HG03439 (cell line): ENCODE measurements around the gene ARL4D.
"Not testable (repeated sequence)": the region's sequence is repeated elsewhere in the genome, so short reads cannot be mapped to it uniquely, and the experiment has no call there.

Experiments used
- ATAC-seq: cut with Tn5 transposase; IDR thresholded peaks from one replicate; pipeline ENCODE4 v1.9.1; 2021; ENCODE audit warnings: mild to moderate bottlenecking, moderate library complexity; ENCODE audit not compliant: unreplicated experiment

ARL4D gene

GRCh38 chr17:43393944-43394482, 4.8 kb upstream of the ARL4D start:
- ATAC-seq = no peak

DNA sequence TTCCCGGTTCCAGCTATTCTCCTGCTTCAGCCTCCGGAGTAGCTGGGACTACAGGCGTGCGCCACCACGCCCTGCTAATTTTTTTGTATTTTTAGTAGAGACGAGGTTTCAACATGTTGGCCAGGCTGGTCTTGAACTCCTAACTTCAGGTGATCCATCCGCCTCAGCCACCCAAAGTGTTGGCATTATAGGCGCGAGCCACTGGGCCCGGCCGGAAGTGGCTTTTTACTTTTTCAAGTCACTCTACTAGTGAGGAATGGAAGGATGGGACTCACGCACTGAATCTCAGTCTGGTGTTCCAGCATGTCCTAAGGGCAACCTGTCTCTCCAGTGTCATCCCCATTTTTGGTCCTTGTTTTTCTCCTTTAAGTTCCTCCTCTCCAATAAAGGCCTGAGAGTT, 4.1 kb upstream of the ARL4D start:
- not testable (repeated sequence) for ATAC-seq

DNA sequence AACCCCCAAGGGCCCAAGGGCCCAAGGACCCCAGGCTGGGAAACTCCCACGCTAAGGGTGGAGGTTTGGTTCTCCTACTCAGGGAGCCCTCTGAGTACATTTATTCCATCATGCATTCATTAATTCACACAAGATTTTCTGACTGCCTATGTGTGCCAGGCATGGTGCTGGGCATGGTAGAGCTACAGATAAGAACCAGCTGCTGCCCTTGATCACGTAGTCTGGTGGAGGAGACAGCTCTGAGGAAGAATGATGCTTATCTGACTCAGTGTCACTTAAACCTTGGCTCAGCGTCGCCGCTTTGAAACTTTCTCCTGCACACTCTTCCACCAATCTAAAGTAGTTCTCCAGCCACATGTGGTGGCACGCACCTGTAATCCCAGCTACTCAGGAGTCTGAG, 3.6 kb upstream of the ARL4D start:
- no peak for ATAC-seq

GRCh38 chr17:43396491-43397060, 2.2 kb upstream of the ARL4D start:
- ATAC-seq = no peak

- no peak for ATAC-seq
Measured at GRCh38 chr17:43399839-43400328, 1.1 kb downstream of the ARL4D start.

GRCh38 chr17:43400943-43401717, 2.3 kb downstream of the ARL4D start:
- no peak for ATAC-seq

- ATAC-seq = no peak
Measured at GRCh38 chr17:43402078-43402477, 3.3 kb downstream of the ARL4D start.

GRCh38 chr17:43402567-43402966, 3.8 kb downstream of the ARL4D start:
- no peak for ATAC-seq

DNA sequence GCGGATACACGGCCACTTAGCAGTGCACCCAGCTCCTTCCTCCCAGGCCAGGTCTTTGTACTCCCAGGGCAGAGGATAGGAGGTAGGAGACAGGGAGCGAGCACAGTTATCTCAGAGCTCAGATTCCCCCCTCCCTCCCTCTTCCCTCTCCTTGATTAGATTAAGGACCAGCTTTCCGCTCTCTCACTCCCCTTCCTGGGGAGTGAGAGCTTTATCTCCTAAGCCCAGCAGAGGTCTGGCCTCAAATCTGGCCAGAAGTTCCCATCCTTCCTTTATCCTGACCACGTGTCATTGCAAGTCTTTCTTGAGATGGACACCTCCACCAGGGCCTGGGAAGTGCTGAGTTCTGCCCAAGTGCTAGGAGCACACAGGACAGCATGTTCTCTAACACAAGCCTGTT, 5.1 kb downstream of the ARL4D start:
- no peak for ATAC-seq

DNA sequence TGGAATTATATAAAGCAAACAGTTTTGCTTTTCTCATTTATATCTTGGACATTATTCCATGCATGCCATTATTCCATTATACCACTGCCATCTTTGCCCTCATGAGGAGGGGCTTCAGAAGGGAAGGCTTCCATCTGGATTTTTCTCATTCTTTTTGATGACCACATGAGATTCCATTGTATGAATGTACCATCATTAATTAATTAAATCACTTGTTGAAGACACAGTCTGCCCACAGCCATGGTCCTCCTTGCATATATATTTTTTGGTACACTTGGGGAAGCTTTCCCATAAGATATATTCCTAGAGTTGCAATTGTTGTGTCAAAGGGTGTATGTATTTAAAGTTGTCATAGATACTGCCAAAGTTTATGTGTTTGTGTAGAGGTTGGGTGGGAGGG, 7.1 kb downstream of the ARL4D start:
- ATAC-seq = no peak

DNA sequence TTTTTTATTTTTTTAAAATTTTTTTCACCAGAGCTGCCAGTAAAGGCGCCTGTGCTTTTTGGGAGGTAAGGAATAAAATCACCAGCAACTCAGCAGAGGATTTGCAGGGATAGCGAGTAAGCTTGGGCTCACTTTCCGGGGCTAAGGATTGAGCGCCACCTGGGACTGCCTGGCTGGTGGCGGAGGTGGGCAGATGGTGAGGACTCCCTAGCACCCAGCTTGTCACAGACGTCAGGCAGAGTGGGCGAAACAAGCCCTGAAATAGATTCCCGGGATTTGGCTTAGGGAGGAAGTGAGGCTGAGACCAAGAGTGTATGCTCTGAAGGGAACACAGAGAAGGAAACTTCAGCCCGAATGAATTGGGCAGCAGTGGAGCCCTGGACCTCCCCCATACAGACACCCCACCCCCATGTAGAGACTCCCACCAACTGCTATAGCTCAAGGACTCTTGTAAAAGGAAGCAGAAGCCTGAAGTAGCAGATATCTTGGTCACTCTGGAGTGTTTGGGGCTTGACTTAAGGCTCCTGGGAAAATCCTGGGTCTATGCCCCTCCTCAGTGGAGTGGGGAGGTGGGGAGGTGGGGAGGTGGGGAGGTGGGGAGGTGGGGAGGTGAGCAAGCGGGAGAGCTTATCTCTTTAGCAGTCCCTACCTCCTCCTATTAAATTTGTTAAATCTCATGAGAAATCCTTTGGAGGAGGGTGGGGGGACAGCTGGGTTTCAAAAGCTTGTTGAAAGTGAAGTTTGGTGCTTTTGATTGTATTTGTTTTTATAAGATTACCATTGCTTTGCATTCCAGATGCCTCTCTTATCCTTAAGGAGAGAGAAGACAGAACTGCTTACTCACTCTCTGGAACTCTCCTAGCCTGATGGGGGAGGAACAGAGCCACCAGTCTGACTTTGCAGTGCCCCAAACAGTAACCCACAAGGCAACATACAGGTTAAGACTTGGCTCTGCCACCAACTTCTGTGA, 8.2 kb downstream of the ARL4D start:
- no peak for ATAC-seq

- no peak for ATAC-seq
Measured at GRCh38 chr17:43409131-43409530, 10.3 kb downstream of the ARL4D start.

- ATAC-seq = no peak
Measured at GRCh38 chr17:43410557-43411368, 12.0 kb downstream of the ARL4D start.

DNA sequence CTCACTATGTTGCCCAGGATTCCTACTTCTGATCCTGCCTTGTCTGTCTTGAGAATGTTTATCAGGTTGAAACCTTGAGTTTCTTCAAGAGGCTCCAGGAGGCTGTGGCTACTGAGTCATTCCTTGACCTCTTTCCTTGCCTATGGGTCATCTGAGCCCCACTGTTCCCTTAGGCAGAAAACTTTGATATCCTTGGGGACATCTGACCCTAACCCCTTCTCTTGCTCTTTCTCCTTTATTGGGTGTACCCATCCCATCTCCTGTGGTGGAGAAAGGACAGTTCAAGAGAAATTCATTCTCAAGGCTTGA, 12.5 kb downstream of the ARL4D start:
- ATAC-seq = no peak

GRCh38 chr17:43411749-43412148, 13.0 kb downstream of the ARL4D start:
- ATAC-seq = no peak

DNA sequence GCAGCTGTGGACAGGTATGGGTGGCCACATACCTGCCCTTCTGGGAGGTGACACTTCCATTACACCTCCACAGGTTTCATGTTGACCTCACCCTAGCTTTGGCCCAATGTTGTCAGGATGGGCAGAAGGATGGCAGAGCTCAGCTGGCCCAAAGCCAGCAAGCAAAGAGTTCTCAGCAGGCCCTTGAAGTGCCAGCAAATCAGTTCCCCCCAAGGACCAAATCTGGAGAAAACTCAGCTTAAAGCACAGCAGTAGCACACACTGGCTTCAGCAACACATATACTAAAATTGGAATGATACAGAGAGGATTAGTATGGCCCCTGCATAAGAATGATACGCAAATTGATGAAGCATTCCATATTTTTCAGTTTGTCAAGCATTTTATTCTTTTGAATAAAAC, 13.4 kb downstream of the ARL4D start:
- ATAC-seq = no peak

- ATAC-seq = no peak
Measured at GRCh38 chr17:43416998-43417890, 18.5 kb downstream of the ARL4D start.

GRCh38 chr17:43418441-43419374, 19.9 kb downstream of the ARL4D start:
- ATAC-seq = no peak
